Sigmoid colon (tissue), 3 donors: ENCODE results near the gene DAB2IP.

ENCODE experiments used
- POLR2A ChIP-seq, 2 donors: fragments of 450-650 bp; IDR thresholded peaks; one replicate each; pipeline ENCODE4 v1.6.1; 2016; ENCODE audit warnings: antibody characterized with exemption in 2 of 2, mild to moderate bottlenecking in 2 of 2, moderate library complexity in 2 of 2
- TF ChIP-seq, protein P1 (sequence below), 4 experiments: fragments of 450-650 bp in 3 of 4; fragments of 200-600 bp in 1 of 4; IDR thresholded peaks; one replicate each; pipeline ENCODE4 v1.5.1; 2016 to 2019; ENCODE audit warnings: antibody characterized with exemption in 4 of 4, mild to moderate bottlenecking in 3 of 4, moderate library complexity in 2 of 4

DNA sequence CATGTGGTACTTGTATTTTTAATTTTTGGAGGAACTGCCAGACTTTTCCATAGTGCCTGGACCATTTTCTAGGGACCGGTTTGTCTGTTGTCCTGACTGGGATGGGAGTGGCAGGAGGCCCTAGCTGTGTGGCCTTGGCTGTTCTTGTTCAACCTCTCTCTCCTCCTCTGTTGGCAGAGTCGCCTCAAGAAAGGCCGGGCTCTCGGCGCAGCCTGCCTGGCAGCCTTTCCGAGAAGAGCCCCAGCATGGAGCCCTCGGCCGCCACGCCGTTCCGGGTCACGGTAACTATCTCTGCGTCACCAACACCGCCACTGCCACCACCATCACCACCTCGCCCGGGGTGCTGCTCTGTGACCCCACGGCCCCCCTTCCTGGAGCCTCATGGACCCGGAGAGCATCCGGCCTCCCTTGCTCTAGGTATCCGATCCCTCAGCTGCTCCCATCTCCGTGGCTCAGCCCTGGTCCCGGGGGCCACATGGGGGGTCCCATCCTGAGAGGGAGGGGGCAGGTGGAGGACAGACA lies 27.1 kb downstream of the DAB2IP start:
- TF ChIP-seq POLR2A (IDR thresholded peaks at IDR 0.05), result no peak
- TF ChIP-seq, protein P1, sequence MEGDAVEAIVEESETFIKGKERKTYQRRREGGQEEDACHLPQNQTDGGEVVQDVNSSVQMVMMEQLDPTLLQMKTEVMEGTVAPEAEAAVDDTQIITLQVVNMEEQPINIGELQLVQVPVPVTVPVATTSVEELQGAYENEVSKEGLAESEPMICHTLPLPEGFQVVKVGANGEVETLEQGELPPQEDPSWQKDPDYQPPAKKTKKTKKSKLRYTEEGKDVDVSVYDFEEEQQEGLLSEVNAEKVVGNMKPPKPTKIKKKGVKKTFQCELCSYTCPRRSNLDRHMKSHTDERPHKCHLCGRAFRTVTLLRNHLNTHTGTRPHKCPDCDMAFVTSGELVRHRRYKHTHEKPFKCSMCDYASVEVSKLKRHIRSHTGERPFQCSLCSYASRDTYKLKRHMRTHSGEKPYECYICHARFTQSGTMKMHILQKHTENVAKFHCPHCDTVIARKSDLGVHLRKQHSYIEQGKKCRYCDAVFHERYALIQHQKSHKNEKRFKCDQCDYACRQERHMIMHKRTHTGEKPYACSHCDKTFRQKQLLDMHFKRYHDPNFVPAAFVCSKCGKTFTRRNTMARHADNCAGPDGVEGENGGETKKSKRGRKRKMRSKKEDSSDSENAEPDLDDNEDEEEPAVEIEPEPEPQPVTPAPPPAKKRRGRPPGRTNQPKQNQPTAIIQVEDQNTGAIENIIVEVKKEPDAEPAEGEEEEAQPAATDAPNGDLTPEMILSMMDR (IDR thresholded peaks at IDR 0.05), result no peak
